ENCODE results near the gene LTF.

DNA sequence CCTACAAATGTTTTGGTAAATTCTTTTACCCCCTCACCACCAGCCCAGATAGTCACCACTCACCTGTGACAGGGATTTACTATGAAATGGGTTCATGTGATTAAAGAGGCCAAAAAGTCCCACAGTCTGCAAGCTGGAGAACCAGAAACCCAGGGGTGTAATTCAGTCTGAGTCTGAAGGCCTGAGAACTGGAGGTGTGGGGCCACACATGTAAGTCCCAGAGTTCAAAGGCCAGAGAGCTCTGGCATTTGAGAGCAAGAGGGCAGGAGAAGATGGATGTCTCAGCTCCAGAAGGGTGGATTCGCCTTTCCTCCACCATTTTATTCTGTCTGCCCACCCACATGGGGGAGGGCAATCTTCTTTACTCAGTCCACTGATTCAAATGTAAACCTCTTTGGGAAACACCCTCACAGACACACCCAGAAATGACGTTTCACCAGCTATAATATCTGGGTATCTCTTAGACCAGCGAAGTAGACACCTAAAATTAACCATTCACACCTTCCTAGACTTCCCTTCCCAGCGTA lies 45.0 kb upstream of the LTF start:
- TF ChIP-seq POLR2AphosphoS5 (IDR thresholded peaks at IDR 0.05; ENCODE audit: low read depth), result no peak
- TF ChIP-seq, protein P1, sequence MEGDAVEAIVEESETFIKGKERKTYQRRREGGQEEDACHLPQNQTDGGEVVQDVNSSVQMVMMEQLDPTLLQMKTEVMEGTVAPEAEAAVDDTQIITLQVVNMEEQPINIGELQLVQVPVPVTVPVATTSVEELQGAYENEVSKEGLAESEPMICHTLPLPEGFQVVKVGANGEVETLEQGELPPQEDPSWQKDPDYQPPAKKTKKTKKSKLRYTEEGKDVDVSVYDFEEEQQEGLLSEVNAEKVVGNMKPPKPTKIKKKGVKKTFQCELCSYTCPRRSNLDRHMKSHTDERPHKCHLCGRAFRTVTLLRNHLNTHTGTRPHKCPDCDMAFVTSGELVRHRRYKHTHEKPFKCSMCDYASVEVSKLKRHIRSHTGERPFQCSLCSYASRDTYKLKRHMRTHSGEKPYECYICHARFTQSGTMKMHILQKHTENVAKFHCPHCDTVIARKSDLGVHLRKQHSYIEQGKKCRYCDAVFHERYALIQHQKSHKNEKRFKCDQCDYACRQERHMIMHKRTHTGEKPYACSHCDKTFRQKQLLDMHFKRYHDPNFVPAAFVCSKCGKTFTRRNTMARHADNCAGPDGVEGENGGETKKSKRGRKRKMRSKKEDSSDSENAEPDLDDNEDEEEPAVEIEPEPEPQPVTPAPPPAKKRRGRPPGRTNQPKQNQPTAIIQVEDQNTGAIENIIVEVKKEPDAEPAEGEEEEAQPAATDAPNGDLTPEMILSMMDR (IDR thresholded peaks at IDR 0.05; ENCODE audit: insufficient read depth, low read length), result no peak
- TF ChIP-seq, protein P2, sequence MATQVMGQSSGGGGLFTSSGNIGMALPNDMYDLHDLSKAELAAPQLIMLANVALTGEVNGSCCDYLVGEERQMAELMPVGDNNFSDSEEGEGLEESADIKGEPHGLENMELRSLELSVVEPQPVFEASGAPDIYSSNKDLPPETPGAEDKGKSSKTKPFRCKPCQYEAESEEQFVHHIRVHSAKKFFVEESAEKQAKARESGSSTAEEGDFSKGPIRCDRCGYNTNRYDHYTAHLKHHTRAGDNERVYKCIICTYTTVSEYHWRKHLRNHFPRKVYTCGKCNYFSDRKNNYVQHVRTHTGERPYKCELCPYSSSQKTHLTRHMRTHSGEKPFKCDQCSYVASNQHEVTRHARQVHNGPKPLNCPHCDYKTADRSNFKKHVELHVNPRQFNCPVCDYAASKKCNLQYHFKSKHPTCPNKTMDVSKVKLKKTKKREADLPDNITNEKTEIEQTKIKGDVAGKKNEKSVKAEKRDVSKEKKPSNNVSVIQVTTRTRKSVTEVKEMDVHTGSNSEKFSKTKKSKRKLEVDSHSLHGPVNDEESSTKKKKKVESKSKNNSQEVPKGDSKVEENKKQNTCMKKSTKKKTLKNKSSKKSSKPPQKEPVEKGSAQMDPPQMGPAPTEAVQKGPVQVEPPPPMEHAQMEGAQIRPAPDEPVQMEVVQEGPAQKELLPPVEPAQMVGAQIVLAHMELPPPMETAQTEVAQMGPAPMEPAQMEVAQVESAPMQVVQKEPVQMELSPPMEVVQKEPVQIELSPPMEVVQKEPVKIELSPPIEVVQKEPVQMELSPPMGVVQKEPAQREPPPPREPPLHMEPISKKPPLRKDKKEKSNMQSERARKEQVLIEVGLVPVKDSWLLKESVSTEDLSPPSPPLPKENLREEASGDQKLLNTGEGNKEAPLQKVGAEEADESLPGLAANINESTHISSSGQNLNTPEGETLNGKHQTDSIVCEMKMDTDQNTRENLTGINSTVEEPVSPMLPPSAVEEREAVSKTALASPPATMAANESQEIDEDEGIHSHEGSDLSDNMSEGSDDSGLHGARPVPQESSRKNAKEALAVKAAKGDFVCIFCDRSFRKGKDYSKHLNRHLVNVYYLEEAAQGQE (IDR thresholded peaks at IDR 0.05; ENCODE audit: insufficient replicate concordance, low read depth), result no peak
- TF ChIP-seq GABPA (IDR thresholded peaks at IDR 0.05; ENCODE audit: low read depth), result no peak
- TF ChIP-seq SPI1 (IDR thresholded peaks at IDR 0.05; ENCODE audit: borderline replicate concordance, low read depth), result no peak

Data from HL-60 (cell line).